GM12801 (cell line): ENCODE measurements around the gene HTT-AS.

Experiments
- CTCF ChIP-seq: IDR thresholded peaks from one replicate; pipeline ENCODE4 v1.5.1; 2011; ENCODE audit warnings: control low read depth; ENCODE audit not compliant: insufficient read length; ENCODE audit errors: extremely low read depth

Gene HTT-AS

GRCh38 chr4:3029464-3029863 lies 44.9 kb downstream of the HTT-AS start:
- no peak for TF ChIP-seq CTCF

- TF ChIP-seq CTCF = no peak
These were observed 47.8 kb downstream of the HTT-AS start for GRCh38 chr4:3026540-3026939.

GRCh38 chr4:3025881-3026280 lies 48.5 kb downstream of the HTT-AS start:
- no peak for TF ChIP-seq CTCF

- TF ChIP-seq CTCF = no peak
These were observed 51.7 kb downstream of the HTT-AS start for GRCh38 chr4:3022651-3023050.

GRCh38 chr4:3022112-3022511 lies 52.2 kb downstream of the HTT-AS start:
- no peak for TF ChIP-seq CTCF

GRCh38 chr4:3021627-3022026 lies 52.7 kb downstream of the HTT-AS start:
- TF ChIP-seq CTCF = no peak

GRCh38 chr4:3021127-3021526 lies 53.2 kb downstream of the HTT-AS start:
- TF ChIP-seq CTCF = no peak

- TF ChIP-seq CTCF = no peak
These were observed 55.0 kb downstream of the HTT-AS start for GRCh38 chr4:3019145-3019846.
